Heart right ventricle (tissue), 16 donors: ENCODE measurements around the gene ULK4. TPM values are rescaled to one million over a fixed set of nuclear protein-coding genes. Genes with fewer than 3 reads are reported as not detected.
"Not testable (repeated sequence)": the region's sequence is repeated elsewhere in the genome, so short reads cannot be mapped to it uniquely, and the experiment has no call there.

Experiments used
- ATAC-seq, 8 donors: fragments of 200-7000 bp; cut with Tn5 transposase; one replicate each; pipeline ENCODE4 v1.9.1; 2020; ENCODE audit warnings: mild to moderate bottlenecking in 8 of 8, moderate library complexity in 8 of 8, moderate number of reproducible peaks in 1 of 8
- DNase-seq, 2 donors: peaks; one replicate each; pipeline ENCODE4 v3.0.0-alpha.2; 2020
- H3K27ac ChIP-seq, 10 donors: fragments of 200-600 bp; sonication (generic) in 2 of 10; one replicate each; pipeline versions ENCODE4 v1.5.0 to v1.8.0; 2020 to 2022; ENCODE audit warnings: mild to moderate bottlenecking in 3 of 10
- H3K27me3 ChIP-seq, 7 donors: fragments of 200-600 bp; one replicate each; pipeline ENCODE4 v1.8.0; 2021 to 2022; ENCODE audit warnings: mild to moderate bottlenecking in 2 of 7
- H3K36me3 ChIP-seq, 9 donors: fragments of 200-600 bp; sonication (generic) in 1 of 9; one replicate each; pipeline versions ENCODE4 v1.5.0 to v1.8.0; 2020 to 2022; ENCODE audit warnings: mild to moderate bottlenecking in 2 of 9
- H3K4me1 ChIP-seq, 9 donors: fragments of 200-600 bp; sonication (generic) in 1 of 9; one replicate each; pipeline versions ENCODE4 v1.5.0 to v1.8.0; 2020 to 2022; ENCODE audit warnings: mild to moderate bottlenecking in 4 of 9
- H3K4me3 ChIP-seq, 10 donors: fragments of 200-600 bp; sonication (generic) in 2 of 10; one replicate each; pipeline versions ENCODE4 v1.5.0 to v1.8.0; 2020 to 2022; ENCODE audit warnings: mild to moderate bottlenecking in 7 of 10, moderate library complexity in 2 of 10
- H3K9me3 ChIP-seq, 11 donors: fragments of 200-600 bp in 10 of 11; sonication (generic) in 2 of 11; one replicate each; pipeline versions ENCODE4 v1.5.0 to v1.8.0; 2013 to 2022; ENCODE audit warnings: mild to moderate bottlenecking in 2 of 11, control low read depth in 1 of 11, moderate library complexity in 1 of 11
- CTCF ChIP-seq, 9 donors: fragments of 200-600 bp; sonication (generic) in 2 of 9; IDR thresholded peaks; one replicate each; pipeline versions ENCODE4 v1.5.0 to v1.8.0; 2021 to 2022; ENCODE audit warnings: antibody characterized with exemption in 9 of 9, mild to moderate bottlenecking in 5 of 9, moderate library complexity in 1 of 9
- WGBS, 2 donors: extraction: QIAGEN DNeasy Blood & Tissue Kit; methylation state at CpG; one replicate each; pipeline ENCODE4 v1.1.7; 2013; ENCODE audit warnings: inconsistent platforms in 1 of 2; 5-methylcytosine and 5-hydroxymethylcytosine counted together
- intact Hi-C, 10 donors: fragments of 100-400 bp; cut with DNase I; formaldehyde crosslinking; loops; one replicate each; pipeline versions ENCODE4 v1.11.1 to v1.14.2; 2022
- polyA plus RNA-seq, 2 donors: library from polyadenylated mRNA; stranded (reverse); fragments of 200-250 nt; gene quantifications; one replicate each; pipeline ENCODE4 v1.2.3, GENCODE V29; 2013
- total RNA-seq, 10 donors: library from RNA; stranded (reverse); fragmentation: NEBNext Ultra II Directional in 3 of 10; extraction: Animal tissue kit (Norgen Biotek cat#: 25700) in 3 of 10; gene quantifications; one replicate each; pipeline versions ENCODE4 v1.2.1 to v1.2.4, GENCODE V29; 2021 to 2023
- donor health status: Arrhythmogenic right ventricular cardiomyopathy.
- donor health status: ischemic (EF 13 %, LVEDD 7.1; RV severe dilation, severe dysfunction).
- donor health status: healthy with polysubstance abuse.
- donor health status: DM: no; HTN: yes; CAD: no.
- donor health status: DM: no; HTN: no; CAD: no.
- donor health status: ischemic (EF 25% LVEDD 6.9; RV normal size, moderate dysfunction).
- donor health status: ischemic (EF 25% LVEDD 5.7; RV mildly dilated, moderate dysfunction).
- donor health status: healthy.
- donor health status: DM: yes; HTN: yes; CAD: no.
- donor health status: Ischemic cardiomyopathy.
- donor health status: ischemic (EF 35%, LVEDD 5.7; RV mildly dilated, moderate dysfunction).
- donor health status: nonischemic (EF 11% LVEDD 7.7; RV severe dilation, severe dysfunction).
- donor health status: DM: yes; HTN: yes; CAD: no.
- donor health status: PGD.
- donor health status: ischemic (EF 29% LVEDD 5.4; RV normal size, mild dysfunction).
- donor health status: nonischemic (EF 23%, LVEDD 6.1; RV moderate dilation, normal function).

Gene ULK4
- total and polyA plus RNA-seq, 12 donors: 1.4 to 11.4 (median 2.6) TPM

- Histone ChIP-seq H3K27me3 (no peaks in the 10 kb centered on the region), H3K4me1 (peaks cover 0 to 10% (median 0%) of the 10 kb centered on the region in 9 donors), H3K27ac (no peak overlapping the region), H3K4me3 (no peak overlapping the region), H3K36me3 (no peaks in the 10 kb centered on the region), H3K9me3 (no peaks in the 10 kb centered on the region)
- intact Hi-C loops: no loop called here
- TF ChIP-seq CTCF (IDR thresholded peaks at IDR 0.05): no peak
- 97 to 100% methylated on average over 1 of the region's 1 CpG for WGBS, 2 donors
- ATAC-seq: no peak
- DNase-seq: no peak
Observed at GRCh38 chr3:41679374-41679773, 282.5 kb downstream of the ULK4 start.

GRCh38 chr3:41675102-41675501, 286.8 kb downstream of the ULK4 start:
- intact Hi-C loops, H3K36me3 ChIP-seq, DNase-seq, H3K27me3 ChIP-seq, H3K27ac ChIP-seq, H3K4me1 ChIP-seq, H3K4me3 ChIP-seq, ATAC-seq: not testable (repeated sequence)
- H3K9me3 ChIP-seq: peaks cover 0 to 18% (median 0%) of the 10 kb centered on the region in 11 donors
- 96 to 97% methylated on average over 7 of the region's 7 CpGs for WGBS, 2 donors

GRCh38 chr3:41674449-41674848, 287.5 kb downstream of the ULK4 start:
- no peak for ATAC-seq
- no peak for TF ChIP-seq CTCF (IDR thresholded peaks at IDR 0.05)
- Histone ChIP-seq H3K27ac (no peak overlapping the region), H3K4me1 (no peaks in the 10 kb centered on the region), H3K9me3 (peaks cover 0 to 18% (median 0%) of the 10 kb centered on the region in 11 donors), H3K36me3 (no peaks in the 10 kb centered on the region), H3K27me3 (no peaks in the 10 kb centered on the region), H3K4me3 (no peak overlapping the region)
- intact Hi-C loops: no loop called here
- no peak for DNase-seq
- WGBS, 2 donors: 81 to 85% methylated on average over 4 of the region's 4 CpGs

GRCh38 chr3:41673650-41674049, 288.3 kb downstream of the ULK4 start:
- Histone ChIP-seq H3K36me3 (no peaks in the 10 kb centered on the region), H3K27me3 (no peaks in the 10 kb centered on the region), H3K4me3 (no peak overlapping the region), H3K4me1 (no peaks in the 10 kb centered on the region), H3K9me3 (peaks cover 0 to 18% (median 0%) of the 10 kb centered on the region in 11 donors), H3K27ac (no peak overlapping the region)
- ATAC-seq (no peak), DNase-seq (no peak)
- 89 to 90% methylated on average over 2 of the region's 2 CpGs for WGBS, 2 donors
- no peak for TF ChIP-seq CTCF (IDR thresholded peaks at IDR 0.05)
- intact Hi-C loops: no loop called here

- Histone ChIP-seq H3K4me3 (no peak overlapping the region), H3K36me3 (peaks cover 0 to 11% (median 0%) of the 10 kb centered on the region in 9 donors), H3K9me3 (peaks cover 0 to 34% (median 0%) of the 10 kb centered on the region in 11 donors), H3K27ac (no peak overlapping the region), H3K27me3 (no peaks in the 10 kb centered on the region), H3K4me1 (no peaks in the 10 kb centered on the region)
- DNase-seq (no peak), ATAC-seq (no peak)
- intact Hi-C loops: no loop called here
- no peak for TF ChIP-seq CTCF (IDR thresholded peaks at IDR 0.05)
Observed at GRCh38 chr3:41668379-41668778, 293.5 kb downstream of the ULK4 start.
